ENCODE measurements around the gene OR10H1.

DNA sequence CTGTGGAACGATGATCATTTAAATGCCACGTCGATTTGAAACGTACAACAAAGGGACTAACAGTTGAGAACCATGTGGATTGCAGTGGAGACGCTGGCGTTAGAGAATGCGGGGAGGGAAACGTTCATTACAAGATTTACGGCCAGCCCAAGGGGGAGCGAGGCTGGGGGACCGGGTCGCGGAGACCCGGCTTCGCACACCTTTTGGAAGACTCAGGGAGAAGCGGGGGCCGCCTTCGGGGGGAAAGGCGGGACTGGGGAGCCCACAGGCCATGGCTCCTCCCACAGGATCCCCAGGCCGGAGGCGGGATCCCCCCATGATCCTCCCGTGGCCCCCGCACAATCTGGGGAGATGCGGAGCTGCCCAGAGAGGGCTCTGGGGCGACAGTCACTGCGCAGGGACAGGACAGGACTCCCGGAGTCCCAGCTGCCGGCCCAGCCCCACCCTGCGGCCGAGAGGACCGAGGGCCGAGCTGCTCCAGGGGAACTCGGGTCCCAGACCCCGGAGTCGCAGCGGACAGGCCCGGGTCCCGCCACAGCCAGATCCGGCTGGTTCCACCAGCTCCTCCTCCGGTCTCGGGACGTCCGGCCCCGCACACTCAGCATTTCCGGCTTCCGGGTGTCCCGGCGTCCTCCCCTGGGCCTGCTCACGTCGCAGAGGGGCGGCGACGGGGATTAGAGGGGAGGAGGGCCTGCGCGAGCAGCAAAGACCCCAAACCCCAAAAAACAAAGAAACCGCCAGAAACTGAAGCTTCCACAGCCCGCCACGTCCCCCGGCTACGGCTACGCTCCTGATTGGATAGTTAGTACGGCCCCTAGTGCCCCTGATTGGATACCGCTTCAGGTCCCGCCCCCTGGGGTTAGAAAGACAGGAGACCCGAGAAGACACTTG lies 21.1 kb upstream of the OR10H1 start:
- TF ChIP-seq, protein P1, sequence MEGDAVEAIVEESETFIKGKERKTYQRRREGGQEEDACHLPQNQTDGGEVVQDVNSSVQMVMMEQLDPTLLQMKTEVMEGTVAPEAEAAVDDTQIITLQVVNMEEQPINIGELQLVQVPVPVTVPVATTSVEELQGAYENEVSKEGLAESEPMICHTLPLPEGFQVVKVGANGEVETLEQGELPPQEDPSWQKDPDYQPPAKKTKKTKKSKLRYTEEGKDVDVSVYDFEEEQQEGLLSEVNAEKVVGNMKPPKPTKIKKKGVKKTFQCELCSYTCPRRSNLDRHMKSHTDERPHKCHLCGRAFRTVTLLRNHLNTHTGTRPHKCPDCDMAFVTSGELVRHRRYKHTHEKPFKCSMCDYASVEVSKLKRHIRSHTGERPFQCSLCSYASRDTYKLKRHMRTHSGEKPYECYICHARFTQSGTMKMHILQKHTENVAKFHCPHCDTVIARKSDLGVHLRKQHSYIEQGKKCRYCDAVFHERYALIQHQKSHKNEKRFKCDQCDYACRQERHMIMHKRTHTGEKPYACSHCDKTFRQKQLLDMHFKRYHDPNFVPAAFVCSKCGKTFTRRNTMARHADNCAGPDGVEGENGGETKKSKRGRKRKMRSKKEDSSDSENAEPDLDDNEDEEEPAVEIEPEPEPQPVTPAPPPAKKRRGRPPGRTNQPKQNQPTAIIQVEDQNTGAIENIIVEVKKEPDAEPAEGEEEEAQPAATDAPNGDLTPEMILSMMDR (IDR thresholded peaks at IDR 0.05; ENCODE audit: insufficient read depth, low read depth, low read length) = no peak
- no peak for TF ChIP-seq EZH2 (IDR thresholded peaks at IDR 0.05; ENCODE audit: insufficient read depth, low read length)

All from astrocyte (in vitro differentiated cells and primary cell).